T47D (cell line): ENCODE measurements around the gene PYGL.
"Not testable (repeated sequence)": the region's sequence is repeated elsewhere in the genome, so short reads cannot be mapped to it uniquely, and the experiment has no call there.

Source experiments
- DNase-seq, 2 experiments: peaks; one replicate each; pipeline versions ENCODE4 v3.0.0 to v3.0.0-alpha.2; 2011 to 2012; ENCODE audit warnings: low read depth in 1 of 2, low spot score in 1 of 2
- JUND ChIP-seq: IDR thresholded peaks from 2 replicates; pipeline ENCODE4 v1.6.1; 2012; ENCODE audit warnings: low read depth
- in situ Hi-C: cut with HindIII; loops from 2 replicates; pipeline ENCODE4 v1.10.0; 2016; ENCODE audit warnings: low sequenced_read_pairs, low pct_unique_long_range_greater_than_20kb

The PYGL gene

GRCh38 chr14:50932156-50932555, 12.1 kb downstream of the PYGL start:
- no peak for TF ChIP-seq JUND
- in situ Hi-C loops: no loop called here
- DNase-seq: peak in 1 of 2 experiments; percentile 59

GRCh38 chr14:50931559-50931958, 12.7 kb downstream of the PYGL start:
- no peak for TF ChIP-seq JUND
- DNase-seq: no peak
- in situ Hi-C loops: no loop called here

GRCh38 chr14:50929506-50929905, 14.8 kb downstream of the PYGL start:
- DNase-seq: no peak
- no peak for TF ChIP-seq JUND
- in situ Hi-C loops: no loop called here

- no peak for DNase-seq
- TF ChIP-seq JUND: no peak
- in situ Hi-C loops: no loop called here
Observed at GRCh38 chr14:50928002-50928635, 16.2 kb downstream of the PYGL start.

GRCh38 chr14:50926851-50927386, 17.4 kb downstream of the PYGL start:
- no peak for DNase-seq
- in situ Hi-C loops: no loop called here
- TF ChIP-seq JUND: no peak

GRCh38 chr14:50924843-50925242, 19.4 kb downstream of the PYGL start:
- no peak for TF ChIP-seq JUND
- in situ Hi-C loops: no loop called here
- no peak for DNase-seq

GRCh38 chr14:50924236-50924635, 20.0 kb downstream of the PYGL start:
- in situ Hi-C loops: no loop called here
- no peak for DNase-seq
- no peak for TF ChIP-seq JUND

- DNase-seq: no peak
- no peak for TF ChIP-seq JUND
- in situ Hi-C loops: no loop called here
Observed at GRCh38 chr14:50922803-50923202, 21.5 kb downstream of the PYGL start.

GRCh38 chr14:50920482-50921230, 23.6 kb downstream of the PYGL start:
- in situ Hi-C loops: no loop called here
- DNase-seq: no peak
- TF ChIP-seq JUND: no peak

GRCh38 chr14:50919524-50919923, 24.8 kb downstream of the PYGL start:
- in situ Hi-C loops, DNase-seq: not testable (repeated sequence)

GRCh38 chr14:50917449-50917848, 26.8 kb downstream of the PYGL start:
- no peak for TF ChIP-seq JUND
- DNase-seq: no peak
- in situ Hi-C loops: no loop called here

- peak; percentile 35 to 73 for DNase-seq
- in situ Hi-C loops: no loop called here
- no peak for TF ChIP-seq JUND
Observed at GRCh38 chr14:50910495-50911420, 33.5 kb downstream of the PYGL start.
